22Rv1 (cell line): Measurements from ENCODE around the gene PAFAH1B1.

ENCODE experiments used
- CTCF ChIP-seq: fragments of 450-650 bp; IDR thresholded peaks from 2 replicates; pipeline ENCODE4 v1.5.1; 2017; ENCODE audit warnings: mild to moderate bottlenecking
- ZFX ChIP-seq: fragments of 450-650 bp; IDR thresholded peaks from 2 replicates; pipeline ENCODE4 v1.6.1; 2017; ENCODE audit warnings: antibody characterized with exemption, borderline replicate concordance

GRCh38 chr17:2730764-2731353, 137.4 kb downstream of the PAFAH1B1 start:
- TF ChIP-seq CTCF, result no peak
- TF ChIP-seq ZFX, result no peak
